Measurements from ENCODE around the gene OR56B1.

GRCh38 chr11:5689551-5689983 is 46.7 kb upstream of the OR56B1 start, which contains the start of gene TRIM22:
- no peak for TF ChIP-seq CTCF (IDR thresholded peaks at IDR 0.05; ENCODE audit: low read length)
- no peak for TF ChIP-seq EZH2 (IDR thresholded peaks at IDR 0.05; ENCODE audit: borderline replicate concordance, low read length)
